Measurements from ENCODE around the gene EBF4. TPM values are rescaled to one million over a fixed set of nuclear protein-coding genes. Genes with fewer than 3 reads are reported as not detected.

The EBF4 gene
- total RNA-seq, 1 donor from 2014 or later: 5.9 TPM

DNA sequence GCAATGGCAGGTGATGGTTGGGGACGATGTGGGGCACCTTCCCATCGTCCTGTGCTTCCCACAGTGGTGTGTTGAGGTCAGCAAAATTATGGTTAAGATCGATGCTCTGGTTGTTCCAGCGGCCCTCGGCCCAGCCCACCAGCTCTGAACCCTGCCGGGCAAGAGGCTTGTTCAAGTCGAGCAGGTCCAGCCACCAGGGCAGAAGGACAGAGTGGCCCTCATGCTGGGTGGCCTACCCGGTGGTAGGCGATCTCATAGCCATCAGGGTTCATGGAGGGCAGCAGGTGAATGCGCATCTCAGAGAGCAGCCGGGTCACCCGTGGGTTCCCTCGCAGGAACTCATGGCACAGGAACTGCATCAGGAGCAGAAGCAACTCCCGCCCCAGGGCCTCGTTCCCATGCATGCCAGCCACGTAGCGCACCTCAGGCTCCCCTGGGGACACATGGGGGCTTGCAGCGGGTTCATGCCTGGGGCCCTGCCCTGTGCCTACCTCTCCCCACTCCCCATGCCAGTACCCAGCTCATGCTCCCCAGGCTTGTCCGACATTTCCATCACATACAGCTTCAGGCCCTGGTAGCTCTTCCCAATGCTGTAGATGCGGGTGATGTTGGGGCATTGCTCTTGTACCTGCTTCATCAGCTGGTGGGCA, 103.6 kb downstream of the EBF4 start:
- TF ChIP-seq, protein P1, sequence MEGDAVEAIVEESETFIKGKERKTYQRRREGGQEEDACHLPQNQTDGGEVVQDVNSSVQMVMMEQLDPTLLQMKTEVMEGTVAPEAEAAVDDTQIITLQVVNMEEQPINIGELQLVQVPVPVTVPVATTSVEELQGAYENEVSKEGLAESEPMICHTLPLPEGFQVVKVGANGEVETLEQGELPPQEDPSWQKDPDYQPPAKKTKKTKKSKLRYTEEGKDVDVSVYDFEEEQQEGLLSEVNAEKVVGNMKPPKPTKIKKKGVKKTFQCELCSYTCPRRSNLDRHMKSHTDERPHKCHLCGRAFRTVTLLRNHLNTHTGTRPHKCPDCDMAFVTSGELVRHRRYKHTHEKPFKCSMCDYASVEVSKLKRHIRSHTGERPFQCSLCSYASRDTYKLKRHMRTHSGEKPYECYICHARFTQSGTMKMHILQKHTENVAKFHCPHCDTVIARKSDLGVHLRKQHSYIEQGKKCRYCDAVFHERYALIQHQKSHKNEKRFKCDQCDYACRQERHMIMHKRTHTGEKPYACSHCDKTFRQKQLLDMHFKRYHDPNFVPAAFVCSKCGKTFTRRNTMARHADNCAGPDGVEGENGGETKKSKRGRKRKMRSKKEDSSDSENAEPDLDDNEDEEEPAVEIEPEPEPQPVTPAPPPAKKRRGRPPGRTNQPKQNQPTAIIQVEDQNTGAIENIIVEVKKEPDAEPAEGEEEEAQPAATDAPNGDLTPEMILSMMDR (IDR thresholded peaks at IDR 0.05; ENCODE audit: unreplicated experiment): no peak
- Mint-ChIP-seq H3K4me1 (ENCODE audit: unreplicated experiment) (peaks cover 21% of the 10 kb centered on the region), H3K36me3 (ENCODE audit: low read depth, unreplicated experiment) (peaks cover 26% of the 10 kb centered on the region), H3K27ac (ENCODE audit: unreplicated experiment) (no peak overlapping the region), H3K4me3 (ENCODE audit: unreplicated experiment) (peak overlapping the region; percentile 73), H3K9me3 (ENCODE audit: unreplicated experiment) (no peaks in the 10 kb centered on the region), H3K27me3 (ENCODE audit: unreplicated experiment) (peaks cover 12% of the 10 kb centered on the region)
- DNase-seq (ENCODE audit: low spot score): no peak

DNA sequence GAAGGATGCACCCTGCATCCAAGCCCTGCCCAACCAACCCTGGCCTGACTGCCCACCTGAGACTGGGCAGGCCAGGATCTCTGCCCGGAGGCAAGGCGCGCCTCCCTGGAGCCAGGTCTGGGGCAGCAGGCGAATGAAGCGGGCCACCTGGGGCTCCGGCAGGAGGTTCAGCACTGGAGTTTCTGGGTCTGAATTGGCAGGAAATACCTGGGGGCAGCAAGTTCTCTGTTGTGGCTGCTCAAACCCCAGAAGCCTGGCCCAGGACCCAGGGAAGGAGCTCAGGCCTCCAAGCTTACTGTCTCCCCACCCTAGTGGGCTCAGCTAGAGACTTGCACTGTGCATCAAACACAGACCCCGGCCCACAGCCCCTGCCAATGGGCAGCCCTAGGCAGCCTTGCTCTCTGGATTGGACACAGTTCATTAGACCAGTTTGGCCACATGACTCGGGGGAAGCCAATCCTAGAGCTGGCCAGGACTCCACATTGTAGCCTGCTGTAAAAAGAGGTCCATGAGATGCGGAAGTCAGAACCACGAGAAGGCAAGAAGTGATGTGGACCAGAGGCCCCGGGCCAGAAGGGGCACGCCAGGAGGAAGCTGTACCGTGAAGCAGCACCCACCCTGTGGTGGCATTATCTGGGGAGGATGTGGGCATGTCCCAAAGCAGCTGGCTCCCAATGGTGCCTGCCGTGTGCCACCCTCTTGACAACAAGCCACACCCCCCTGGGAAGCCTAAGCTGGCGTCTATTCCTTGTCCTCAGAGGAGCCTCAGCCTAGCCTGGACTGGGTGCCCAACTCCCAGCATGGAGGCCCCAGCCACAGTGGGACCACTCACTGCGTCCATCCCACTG, 104.8 kb downstream of the EBF4 start:
- Mint-ChIP-seq H3K4me3 (ENCODE audit: unreplicated experiment) (no peak overlapping the region), H3K4me1 (ENCODE audit: unreplicated experiment) (peaks cover 27% of the 10 kb centered on the region), H3K27me3 (ENCODE audit: unreplicated experiment) (peaks cover 19% of the 10 kb centered on the region), H3K9me3 (ENCODE audit: unreplicated experiment) (no peaks in the 10 kb centered on the region), H3K27ac (ENCODE audit: unreplicated experiment) (no peak overlapping the region), H3K36me3 (ENCODE audit: low read depth, unreplicated experiment) (peaks cover 26% of the 10 kb centered on the region)
- DNase-seq (ENCODE audit: low spot score): no peak
- TF ChIP-seq, protein P1 (IDR thresholded peaks at IDR 0.05; ENCODE audit: unreplicated experiment): no peak

DNA sequence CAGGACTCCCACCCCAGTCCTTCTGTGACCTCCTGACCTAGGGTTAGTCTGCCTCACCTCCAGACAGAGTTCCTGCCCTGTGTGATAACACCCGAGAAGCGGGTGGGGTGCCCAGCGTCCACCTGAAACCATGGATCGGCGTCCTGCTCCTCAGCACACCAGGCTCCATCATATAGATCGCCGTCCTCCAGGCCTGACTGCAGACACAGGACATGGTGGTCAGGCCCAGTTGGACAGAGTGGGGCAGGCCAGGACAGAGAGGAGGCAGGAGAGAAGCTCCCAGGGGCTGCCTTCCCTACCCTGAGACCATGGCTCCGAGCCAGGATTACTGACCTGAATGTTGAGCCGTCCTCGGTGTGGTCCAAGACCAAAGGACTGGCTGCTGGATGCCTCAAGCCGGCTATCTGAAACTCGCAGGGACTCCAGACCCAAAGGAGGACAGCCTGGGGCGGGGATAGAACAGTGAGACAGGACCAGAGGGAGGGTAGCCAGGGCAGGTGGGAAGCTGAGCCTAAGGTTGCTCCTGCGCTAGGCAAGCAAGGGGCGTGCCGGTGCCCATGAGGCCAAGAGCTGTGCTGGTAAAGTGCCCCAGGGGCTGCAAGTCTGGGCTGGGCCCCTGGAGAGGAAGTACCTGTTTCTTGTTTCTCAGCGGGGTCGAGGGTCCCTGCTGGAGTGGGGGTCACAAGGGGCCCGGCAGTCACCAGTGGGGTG, 105.7 kb downstream of the EBF4 start:
- Mint-ChIP-seq H3K27me3 (ENCODE audit: unreplicated experiment) (peaks cover 19% of the 10 kb centered on the region), H3K36me3 (ENCODE audit: low read depth, unreplicated experiment) (peaks cover 26% of the 10 kb centered on the region), H3K27ac (ENCODE audit: unreplicated experiment) (no peak overlapping the region), H3K9me3 (ENCODE audit: unreplicated experiment) (no peaks in the 10 kb centered on the region), H3K4me3 (ENCODE audit: unreplicated experiment) (peak overlapping the region; percentile 99), H3K4me1 (ENCODE audit: unreplicated experiment) (peaks cover 27% of the 10 kb centered on the region)
- no peak for DNase-seq (ENCODE audit: low spot score)
- TF ChIP-seq, protein P1 (IDR thresholded peaks at IDR 0.05; ENCODE audit: unreplicated experiment): no peak

DNA sequence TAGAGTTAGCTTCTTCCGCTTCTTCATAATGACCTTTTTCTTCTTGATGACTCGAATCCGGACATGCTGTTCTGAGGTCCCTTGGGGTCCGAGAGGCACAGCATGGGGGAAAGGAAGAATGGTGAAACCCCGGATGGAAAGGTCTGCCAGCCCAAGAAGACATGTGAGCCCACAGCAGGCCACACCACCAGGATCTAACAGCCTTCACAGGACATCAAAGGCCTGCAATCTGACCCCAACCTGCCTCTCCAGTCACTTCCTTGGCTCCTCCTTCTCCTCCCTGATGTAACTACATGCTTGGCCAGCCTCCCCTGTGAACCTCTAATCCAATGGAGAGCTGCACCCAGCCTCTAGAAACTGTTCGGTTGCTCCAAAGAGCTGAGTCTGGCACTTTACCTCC, 106.2 kb downstream of the EBF4 start:
- TF ChIP-seq, protein P1 (IDR thresholded peaks at IDR 0.05; ENCODE audit: unreplicated experiment): no peak
- Mint-ChIP-seq H3K4me1 (ENCODE audit: unreplicated experiment) (peaks cover 27% of the 10 kb centered on the region), H3K4me3 (ENCODE audit: unreplicated experiment) (peak overlapping the region; percentile 99), H3K27ac (ENCODE audit: unreplicated experiment) (peak overlapping the region; percentile 92), H3K9me3 (ENCODE audit: unreplicated experiment) (no peaks in the 10 kb centered on the region), H3K36me3 (ENCODE audit: low read depth, unreplicated experiment) (peaks cover 28% of the 10 kb centered on the region), H3K27me3 (ENCODE audit: unreplicated experiment) (peaks cover 19% of the 10 kb centered on the region)
- DNase-seq (ENCODE audit: low spot score): no peak

Measured in endothelial cell (in vitro differentiated cells).